Liver (tissue), 9 donors: Measurements from ENCODE around the gene PCSK6. TPM values are rescaled to one million over a fixed set of nuclear protein-coding genes. Genes with fewer than 3 reads are reported as not detected.

Experiments used
- DNase-seq: peaks from one replicate; pipeline ENCODE4 v3.0.0-alpha.2; 2017; ENCODE audit warnings: low spot score
- H3K27ac ChIP-seq, 2 donors: one replicate each; pipeline ENCODE4 v1.7.0; 2013; ENCODE audit warnings: inconsistent platforms in 2 of 2, low read length in 2 of 2, control low read depth in 1 of 2, low read depth in 1 of 2, mild to moderate bottlenecking in 1 of 2
- H3K27me3 ChIP-seq, 4 donors: one replicate each; pipeline versions ENCODE4 v1.6.1 to v1.7.0; 2013; ENCODE audit warnings: low read length in 3 of 4, inconsistent platforms in 1 of 4, mild to moderate bottlenecking in 1 of 4, moderate library complexity in 1 of 4; ENCODE audit not compliant: control insufficient read depth in 4 of 4, insufficient read depth in 4 of 4
- H3K36me3 ChIP-seq, 4 donors: one replicate each; pipeline versions ENCODE4 v1.6.1 to v1.7.0; 2013; ENCODE audit warnings: low read length in 3 of 4, mild to moderate bottlenecking in 3 of 4, low read depth in 1 of 4, moderate library complexity in 1 of 4; ENCODE audit not compliant: control insufficient read depth in 4 of 4, insufficient read depth in 3 of 4
- H3K4me1 ChIP-seq, 4 donors: one replicate each; pipeline versions ENCODE4 v1.6.1 to v1.7.0; 2013; ENCODE audit warnings: low read length in 3 of 4, mild to moderate bottlenecking in 3 of 4, moderate library complexity in 1 of 4; ENCODE audit not compliant: control insufficient read depth in 4 of 4, insufficient read depth in 4 of 4
- H3K4me3 ChIP-seq, 3 donors: one replicate each; pipeline versions ENCODE4 v1.6.1 to v1.7.0; 2013; ENCODE audit warnings: low read length in 3 of 3, control low read depth in 1 of 3, low read depth in 1 of 3, mild to moderate bottlenecking in 1 of 3
- H3K9ac ChIP-seq, 2 donors: one replicate each; pipeline ENCODE4 v1.7.0; 2013; ENCODE audit warnings: low read length in 2 of 2, mild to moderate bottlenecking in 2 of 2, moderate library complexity in 2 of 2, control low read depth in 1 of 2, low read depth in 1 of 2
- H3K9me3 ChIP-seq, 4 donors: one replicate each; pipeline versions ENCODE4 v1.6.1 to v1.7.0; 2013; ENCODE audit warnings: low read length in 3 of 4; ENCODE audit not compliant: control insufficient read depth in 4 of 4
- ATF3 ChIP-seq: IDR thresholded peaks from 2 replicates; pipeline ENCODE4 v1.6.1; 2016; ENCODE audit warnings: antibody characterized with exemption
- EGR1 ChIP-seq, 2 donors: IDR thresholded peaks; 2 replicates each; pipeline ENCODE4 v1.6.1; 2016 to 2018; ENCODE audit warnings: antibody characterized with exemption in 2 of 2, low read depth in 2 of 2
- FOXA1 ChIP-seq: IDR thresholded peaks from 2 replicates; pipeline ENCODE4 v1.6.1; 2016; ENCODE audit warnings: antibody characterized with exemption
- FOXA2 ChIP-seq: IDR thresholded peaks from 2 replicates; pipeline ENCODE4 v1.6.1; 2016; ENCODE audit warnings: antibody characterized with exemption
- GABPA ChIP-seq, 2 donors: IDR thresholded peaks in 1 of 2; conservative IDR thresholded peaks in 1 of 2; 2 replicates each; pipeline ENCODE4 v1.6.1; 2016; ENCODE audit warnings: antibody characterized with exemption in 2 of 2, mild to moderate bottlenecking in 1 of 2, moderate library complexity in 1 of 2
- HNF4A ChIP-seq, 2 donors: conservative IDR thresholded peaks; 2 replicates each; pipeline ENCODE4 v1.6.1; 2016; ENCODE audit warnings: antibody characterized with exemption in 2 of 2, mild to moderate bottlenecking in 2 of 2
- HNF4G ChIP-seq: IDR thresholded peaks from 2 replicates; pipeline ENCODE4 v1.6.1; 2016; ENCODE audit warnings: antibody characterized with exemption
- JUND ChIP-seq, 2 donors: IDR thresholded peaks; 2 replicates each; pipeline ENCODE4 v1.6.1; 2016; ENCODE audit warnings: antibody characterized with exemption in 2 of 2
- NR2F2 ChIP-seq: IDR thresholded peaks from 2 replicates; pipeline ENCODE4 v1.6.1; 2016; ENCODE audit warnings: antibody characterized with exemption
- RAD21 ChIP-seq, 2 donors: IDR thresholded peaks; 2 replicates each; pipeline ENCODE4 v1.6.1; 2016; ENCODE audit warnings: antibody characterized with exemption in 2 of 2, mild to moderate bottlenecking in 2 of 2
- REST ChIP-seq: IDR thresholded peaks from 2 replicates; pipeline ENCODE4 v1.6.1; 2016; ENCODE audit warnings: antibody characterized with exemption, mild to moderate bottlenecking
- RXRA ChIP-seq, 2 donors: IDR thresholded peaks; 2 replicates each; pipeline ENCODE4 v1.6.1; 2017 to 2018; ENCODE audit warnings: antibody characterized with exemption in 2 of 2, mild to moderate bottlenecking in 1 of 2
- SP1 ChIP-seq: IDR thresholded peaks from 2 replicates; pipeline ENCODE4 v1.6.1; 2018; ENCODE audit warnings: antibody characterized with exemption, mild to moderate bottlenecking
- TAF1 ChIP-seq: conservative IDR thresholded peaks from 2 replicates; pipeline ENCODE4 v1.6.1; 2016; ENCODE audit warnings: antibody characterized with exemption, mild to moderate bottlenecking
- YY1 ChIP-seq: IDR thresholded peaks from 2 replicates; pipeline ENCODE4 v1.6.1; 2016; ENCODE audit warnings: antibody characterized with exemption, mild to moderate bottlenecking
- WGBS: extraction: QIAGEN DNeasy Blood & Tissue Kit; methylation state at CpG from one replicate; pipeline ENCODE4 v1.1.7; 2013; 5-methylcytosine and 5-hydroxymethylcytosine counted together
- polyA plus RNA-seq, 2 donors: library from polyadenylated mRNA; stranded (reverse) in 1 of 2; unstranded in 1 of 2; fragments of 200-250 nt in 1 of 2; fragments of >200 nt in 1 of 2; fragmentation: Nextera tagmentation in 1 of 2; extraction: Ambion mirVana in 1 of 2; gene quantifications; one replicate each; pipeline versions ENCODE4 v1.2.1 to v1.2.3, GENCODE V29; 2013 to 2015
- total RNA-seq, 2 donors: library from RNA; depleted of rRNA; stranded (reverse); fragments of >200 nt; gene quantifications; one replicate each; pipeline ENCODE4 v1.2.3, GENCODE V29; 2014
- TF ChIP-seq, protein P1 (sequence below): IDR thresholded peaks from 2 replicates; pipeline ENCODE4 v1.6.1; 2016; ENCODE audit warnings: antibody characterized with exemption
- TF ChIP-seq, protein P2 (sequence below): IDR thresholded peaks from 2 replicates; pipeline ENCODE4 v1.6.1; 2016; ENCODE audit warnings: antibody characterized with exemption
- TF ChIP-seq, protein P3 (sequence below): fragments of 150-350 bp; IDR thresholded peaks from 2 replicates; pipeline ENCODE4 v1.5.1; 2017; ENCODE audit warnings: improper control_type of control experiment, low read depth, low read length; ENCODE audit not compliant: missing input control
- donor health status: healthy.
- donor health status: healthy.
- donor health status: healthy.
- donor health status: healthy.
- donor health status: healthy.

PCSK6 gene
- total and polyA plus RNA-seq, 4 donors: 94.8 to 398 (median 168) TPM

DNA sequence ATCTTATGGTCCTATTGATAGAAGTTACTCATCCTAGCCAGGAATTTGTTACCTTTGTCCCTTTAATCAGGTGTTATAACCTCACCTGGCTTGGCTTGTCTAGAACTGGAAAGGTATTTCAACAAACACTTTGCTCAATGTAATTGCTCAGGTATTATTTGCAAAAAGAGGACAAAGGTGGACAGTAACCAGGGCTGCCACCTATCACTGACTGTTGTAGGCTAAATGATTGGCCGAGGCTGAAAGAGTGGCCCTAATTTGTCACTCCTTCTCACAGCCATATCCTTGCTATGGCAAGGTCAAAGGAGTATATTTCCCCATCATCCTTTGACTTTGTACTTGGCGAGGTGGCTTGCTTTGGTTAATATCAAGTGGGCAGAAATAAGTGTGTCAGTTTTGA is 209.5 kb downstream of the PCSK6 start:
- H3K4me3 ChIP-seq: no peak overlapping the region
- H3K27me3 ChIP-seq: no peaks in the 10 kb centered on the region
- H3K9me3 ChIP-seq: no peaks in the 10 kb centered on the region
- peak overlapping the region; percentile 21 to 51 for H3K27ac ChIP-seq
- peaks cover 2 to 28% (median 14%) of the 10 kb centered on the region in 4 donors for H3K4me1 ChIP-seq
- WGBS: 35% methylated on average over 2 of the region's 2 CpGs
- H3K36me3 ChIP-seq: peaks cover 4 to 32% (median 23%) of the 10 kb centered on the region in 4 donors
- DNase-seq: no peak
- H3K9ac ChIP-seq: no peak overlapping the region
- TF ChIP-seq YY1 (peak; percentile 23), TAF1 (no peak), ATF3 (no peak), RAD21 (IDR thresholded peaks at IDR 0.05) (no peak), NR2F2 (peak; percentile 33), HNF4A (conservative IDR thresholded peaks at IDR 0.05) (peak; percentile 73 to 84), RXRA (IDR thresholded peaks at IDR 0.05) (peak; percentile 38 to 70), FOXA1 (no peak), JUND (IDR thresholded peaks at IDR 0.05) (no peak), SP1 (peak; percentile 65), EGR1 (IDR thresholded peaks at IDR 0.05; ENCODE audit: low read depth in 2 of 2) (no peak), GABPA (IDR thresholded peaks at IDR 0.05 in 1 of 2, conservative IDR thresholded peaks at IDR 0.05 in 1 of 2) (no peak), FOXA2 (peak; percentile 45), HNF4G (peak; percentile 44), REST (no peak)
- TF ChIP-seq, protein P1, sequence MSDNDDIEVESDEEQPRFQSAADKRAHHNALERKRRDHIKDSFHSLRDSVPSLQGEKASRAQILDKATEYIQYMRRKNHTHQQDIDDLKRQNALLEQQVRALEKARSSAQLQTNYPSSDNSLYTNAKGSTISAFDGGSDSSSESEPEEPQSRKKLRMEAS: no peak
- TF ChIP-seq, protein P2, sequence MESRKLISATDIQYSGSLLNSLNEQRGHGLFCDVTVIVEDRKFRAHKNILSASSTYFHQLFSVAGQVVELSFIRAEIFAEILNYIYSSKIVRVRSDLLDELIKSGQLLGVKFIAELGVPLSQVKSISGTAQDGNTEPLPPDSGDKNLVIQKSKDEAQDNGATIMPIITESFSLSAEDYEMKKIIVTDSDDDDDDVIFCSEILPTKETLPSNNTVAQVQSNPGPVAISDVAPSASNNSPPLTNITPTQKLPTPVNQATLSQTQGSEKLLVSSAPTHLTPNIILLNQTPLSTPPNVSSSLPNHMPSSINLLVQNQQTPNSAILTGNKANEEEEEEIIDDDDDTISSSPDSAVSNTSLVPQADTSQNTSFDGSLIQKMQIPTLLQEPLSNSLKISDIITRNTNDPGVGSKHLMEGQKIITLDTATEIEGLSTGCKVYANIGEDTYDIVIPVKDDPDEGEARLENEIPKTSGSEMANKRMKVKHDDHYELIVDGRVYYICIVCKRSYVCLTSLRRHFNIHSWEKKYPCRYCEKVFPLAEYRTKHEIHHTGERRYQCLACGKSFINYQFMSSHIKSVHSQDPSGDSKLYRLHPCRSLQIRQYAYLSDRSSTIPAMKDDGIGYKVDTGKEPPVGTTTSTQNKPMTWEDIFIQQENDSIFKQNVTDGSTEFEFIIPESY: no peak
- TF ChIP-seq, protein P3, sequence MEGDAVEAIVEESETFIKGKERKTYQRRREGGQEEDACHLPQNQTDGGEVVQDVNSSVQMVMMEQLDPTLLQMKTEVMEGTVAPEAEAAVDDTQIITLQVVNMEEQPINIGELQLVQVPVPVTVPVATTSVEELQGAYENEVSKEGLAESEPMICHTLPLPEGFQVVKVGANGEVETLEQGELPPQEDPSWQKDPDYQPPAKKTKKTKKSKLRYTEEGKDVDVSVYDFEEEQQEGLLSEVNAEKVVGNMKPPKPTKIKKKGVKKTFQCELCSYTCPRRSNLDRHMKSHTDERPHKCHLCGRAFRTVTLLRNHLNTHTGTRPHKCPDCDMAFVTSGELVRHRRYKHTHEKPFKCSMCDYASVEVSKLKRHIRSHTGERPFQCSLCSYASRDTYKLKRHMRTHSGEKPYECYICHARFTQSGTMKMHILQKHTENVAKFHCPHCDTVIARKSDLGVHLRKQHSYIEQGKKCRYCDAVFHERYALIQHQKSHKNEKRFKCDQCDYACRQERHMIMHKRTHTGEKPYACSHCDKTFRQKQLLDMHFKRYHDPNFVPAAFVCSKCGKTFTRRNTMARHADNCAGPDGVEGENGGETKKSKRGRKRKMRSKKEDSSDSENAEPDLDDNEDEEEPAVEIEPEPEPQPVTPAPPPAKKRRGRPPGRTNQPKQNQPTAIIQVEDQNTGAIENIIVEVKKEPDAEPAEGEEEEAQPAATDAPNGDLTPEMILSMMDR: no peak
